Gastroesophageal sphincter (tissue), 3 donors: Measurements from ENCODE around the gene UMODL1.

Experiments
- CTCF ChIP-seq, 4 experiments: fragments of 200-600 bp in 2 of 4; fragments of 450-650 bp in 2 of 4; sonication (generic) in 1 of 4; IDR thresholded peaks; one replicate each; pipeline ENCODE4 v1.5.1; 2017 to 2019; ENCODE audit warnings: antibody characterized with exemption in 4 of 4, mild to moderate bottlenecking in 2 of 4, moderate library complexity in 2 of 4
- POLR2A ChIP-seq, 2 donors: fragments of 450-650 bp; IDR thresholded peaks; one replicate each; pipeline ENCODE4 v1.6.1; 2017; ENCODE audit warnings: antibody characterized with exemption in 2 of 2, mild to moderate bottlenecking in 2 of 2, moderate library complexity in 1 of 2

DNA sequence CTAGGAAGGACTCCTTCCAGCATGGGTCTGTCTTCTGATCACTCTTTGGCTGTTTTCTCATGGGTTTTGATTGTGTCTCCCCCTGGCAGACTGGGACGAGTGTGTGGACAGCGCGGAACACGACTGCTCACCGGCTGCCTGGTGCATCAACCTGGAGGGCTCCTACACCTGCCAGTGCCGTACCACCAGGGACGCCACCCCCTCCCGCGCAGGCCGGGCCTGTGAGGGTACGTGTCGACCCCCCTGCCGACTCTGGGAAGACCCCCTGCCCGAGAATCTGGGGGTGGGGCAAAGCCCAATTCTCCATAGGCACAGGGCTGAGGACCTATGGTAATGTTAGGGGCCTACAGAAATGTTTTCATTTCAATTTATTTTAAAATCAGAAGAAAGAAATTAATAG is 38.4 kb downstream of the UMODL1 start:
- no peak for TF ChIP-seq POLR2A (IDR thresholded peaks at IDR 0.05)
- no peak for TF ChIP-seq CTCF (IDR thresholded peaks at IDR 0.05)
